Caco-2 (cell line): ENCODE results near the gene SUPT16H. TPM values are rescaled to one million over a fixed set of nuclear protein-coding genes. Genes with fewer than 3 reads are reported as not detected.

Experiments used
- BruUV-seq: library from RNA; stranded (reverse); fragments of 400-500 nt; replicated peaks from 2 replicates; lab custom pipeline; 2021; lab: Mats Ljungman, UMichigan
- CTCF ChIA-PET: fragments of 300-600 bp; sonication (Branson Sonifier 250); formaldehyde crosslinking; loops from one replicate; lab custom pipeline; 2022; ENCODE audit warnings: antibody characterized with exemption; lab: Charles Lee
- POLR2A ChIA-PET: fragments of 300-600 bp; sonication (Branson Sonifier 250); formaldehyde crosslinking; loops from one replicate; lab custom pipeline; 2022; ENCODE audit warnings: antibody characterized with exemption; lab: Charles Lee
- DNase-seq, 2 experiments: peaks; one replicate each; pipeline versions ENCODE4 v3.0.0 to v3.0.0-alpha.2; 2020 to 2022
- H3K27me3 ChIP-seq: replicated peaks from 2 replicates; pipeline ENCODE4 v1.6.0; 2011; ENCODE audit warnings: low read length; ENCODE audit not compliant: control insufficient read depth, insufficient read depth
- H3K36me3 ChIP-seq: 2 replicates; pipeline ENCODE4 v1.5.1; 2011; ENCODE audit warnings: low read length; ENCODE audit not compliant: control insufficient read depth, insufficient read depth
- H3K4me1 ChIP-seq: fragments of 250-450 bp; sonication (Bioruptor Pico); 2 replicates; pipeline ENCODE4 v1.5.1; 2020; ENCODE audit warnings: mild to moderate bottlenecking
- H3K4me3 ChIP-seq: 2 replicates; pipeline ENCODE4 v1.5.1; 2011; ENCODE audit warnings: low read depth, mild to moderate bottlenecking, control low read depth, low read length
- H3K9me3 ChIP-seq: fragments of 250-450 bp; sonication (Bioruptor Pico); 2 replicates; pipeline ENCODE4 v1.5.1; 2020; ENCODE audit warnings: mild to moderate bottlenecking, moderate library complexity
- H3K27ac Mint-ChIP-seq: one replicate; pipeline ENCODE4 v1.8.0; 2022; ENCODE audit warnings: mixed read lengths; ENCODE audit not compliant: unreplicated experiment
- H3K27me3 Mint-ChIP-seq: one replicate; pipeline ENCODE4 v1.8.0; 2022; ENCODE audit warnings: mixed read lengths; ENCODE audit not compliant: insufficient read depth, unreplicated experiment
- H3K36me3 Mint-ChIP-seq: one replicate; pipeline ENCODE4 v1.8.0; 2022; ENCODE audit warnings: mild to moderate bottlenecking, mixed read lengths; ENCODE audit not compliant: insufficient read depth, unreplicated experiment
- H3K4me1 Mint-ChIP-seq: one replicate; pipeline ENCODE4 v1.8.0; 2022; ENCODE audit warnings: low read depth, mixed read lengths; ENCODE audit not compliant: unreplicated experiment
- H3K4me3 Mint-ChIP-seq: one replicate; pipeline ENCODE4 v1.8.0; 2022; ENCODE audit warnings: mild to moderate bottlenecking, moderate library complexity, mixed read lengths; ENCODE audit not compliant: unreplicated experiment
- H3K9me3 Mint-ChIP-seq: one replicate; pipeline ENCODE4 v1.8.0; 2022; ENCODE audit warnings: mixed read lengths; ENCODE audit not compliant: unreplicated experiment
- CTCF ChIP-seq, 2 experiments: fragments of 200-600 bp in 1 of 2; IDR thresholded peaks; 1 replicate in 1 of 2; 2 replicates in 1 of 2; pipeline versions ENCODE4 v1.5.1 to v1.8.0; 2011 to 2022; ENCODE audit warnings: antibody characterized with exemption in 1 of 2, control low read depth in 1 of 2, inconsistent platforms in 1 of 2, low read depth in 1 of 2, low read length in 1 of 2, mild to moderate bottlenecking in 1 of 2, moderate library complexity in 1 of 2; ENCODE audit not compliant: insufficient read depth in 1 of 2, severe bottlenecking in 1 of 2, unreplicated experiment in 1 of 2
- intact Hi-C: fragments of 100-400 bp; cut with micrococcal nuclease; formaldehyde crosslinking; loops from one replicate; pipeline ENCODE4 v1.10.0; 2022; ENCODE audit not compliant: unreplicated experiment
- total RNA-seq: library from RNA; stranded (reverse); gene quantifications from 2 replicates; pipeline ENCODE4 v1.2.3, GENCODE V29; 2022

Gene SUPT16H
- total RNA-seq, 1 experiment from 2014 or later: 118 TPM

DNA sequence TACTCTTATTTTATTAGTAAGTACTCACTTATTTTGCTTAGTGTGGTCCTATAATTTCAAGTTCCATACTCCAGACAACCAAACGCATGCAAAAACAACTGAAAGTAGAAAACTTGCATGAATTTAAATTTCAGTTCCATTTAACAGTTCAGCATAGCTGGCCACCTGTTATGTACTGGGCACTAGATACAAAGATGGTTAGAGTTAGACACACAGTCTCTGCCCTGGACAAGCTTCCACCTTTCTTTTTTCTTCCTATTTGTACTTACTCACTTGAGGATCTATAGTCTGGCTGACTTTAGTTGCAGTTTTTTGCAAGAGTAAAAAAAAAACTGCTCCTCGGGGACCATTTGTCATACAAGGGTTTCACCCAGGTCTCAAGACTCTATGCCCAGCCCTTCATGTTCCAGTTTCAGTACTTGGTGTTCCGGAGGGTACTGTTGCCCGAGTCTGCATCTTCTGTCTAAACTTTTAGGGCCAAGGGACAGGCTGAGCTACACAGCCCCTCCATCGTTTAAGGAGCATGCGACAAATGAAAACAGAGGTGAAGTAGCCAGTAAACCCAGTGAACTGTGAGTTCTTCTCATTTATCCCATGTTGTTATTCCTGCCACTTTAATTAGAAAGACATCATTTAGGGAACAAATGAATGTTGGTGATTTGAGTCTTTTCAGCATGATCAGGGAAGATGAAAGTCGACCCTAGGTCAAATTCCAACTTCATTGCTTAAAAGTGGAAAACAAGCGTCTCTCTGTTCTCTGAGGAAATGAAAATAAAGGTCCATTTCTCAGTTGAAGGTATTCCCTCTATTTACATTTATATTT lies 81.6 kb downstream of the SUPT16H start:
- Histone ChIP-seq H3K9me3 (no peaks in the 10 kb centered on the region), H3K27me3 (no peaks in the 10 kb centered on the region), H3K4me3 (no peak overlapping the region), H3K4me1 (peaks cover 3% of the 10 kb centered on the region), H3K36me3 (no peaks in the 10 kb centered on the region)
- BruUV-seq: no TSS peak
- no peak for DNase-seq
- ChIA-PET CTCF (no interaction called here), POLR2A (no interaction called here)
- no peak for TF ChIP-seq CTCF (IDR thresholded peaks at IDR 0.05; ENCODE audit: insufficient read depth in 1 of 2, low read depth in 1 of 2, low read length in 1 of 2, severe bottlenecking in 1 of 2, unreplicated experiment in 1 of 2)
- no peak overlapping the region for H3K4me3 Mint-ChIP-seq
- no peaks in the 10 kb centered on the region for H3K27me3 Mint-ChIP-seq
- H3K4me1 Mint-ChIP-seq: no peaks in the 10 kb centered on the region
- H3K27ac Mint-ChIP-seq: no peak overlapping the region
- no peaks in the 10 kb centered on the region for H3K9me3 Mint-ChIP-seq
- intact Hi-C loops: no loop called here
- H3K36me3 Mint-ChIP-seq: no peaks in the 10 kb centered on the region

Other genes starting within 250 kb of the SUPT16H start
- not detected in 2 replicates for gene OR5AU1, start 228.0 kb downstream of the SUPT16H start, total RNA-seq
- 512 and 536 TPM in 2 replicates for gene HNRNPC, start 114.6 kb downstream of the SUPT16H start, total RNA-seq
- gene RPGRIP1, start 103.9 kb downstream of the SUPT16H start, total RNA-seq: 0.12 TPM in 1 of 2 replicates, not detected in the other
- 84.9 and 89.8 TPM in 2 replicates for gene CHD8, start 72.1 kb upstream of the SUPT16H start, total RNA-seq
- gene RAB2B, start 92.9 kb upstream of the SUPT16H start, total RNA-seq: 18.8 and 20.9 TPM in 2 replicates
- gene TOX4, start 93.2 kb upstream of the SUPT16H start, total RNA-seq: 76.6 and 78.8 TPM in 2 replicates
- 40.1 and 43.8 TPM in 2 replicates for gene METTL3, start 127.3 kb upstream of the SUPT16H start, total RNA-seq
- gene SALL2, start 142.3 kb upstream of the SUPT16H start, total RNA-seq: 10.9 and 11.0 TPM in 2 replicates
- not detected in 2 replicates for gene OR10G3, start 196.1 kb upstream of the SUPT16H start, total RNA-seq